GM18861 (cell line): Measurements from ENCODE around the gene SEC22C.

ENCODE experiments used
- ATAC-seq: cut with Tn5 transposase; IDR thresholded peaks from one replicate; pipeline ENCODE4 v1.9.1; 2021; ENCODE audit not compliant: unreplicated experiment

The SEC22C gene

GRCh38 chr3:42513521-42513920, 68.2 kb downstream of the SEC22C start:
- no peak for ATAC-seq

- ATAC-seq, result no peak
These were observed 68.6 kb downstream of the SEC22C start for GRCh38 chr3:42513121-42513520.

- ATAC-seq, result no peak
These were observed 70.0 kb downstream of the SEC22C start for GRCh38 chr3:42511736-42512135.

GRCh38 chr3:42511201-42511600, 70.6 kb downstream of the SEC22C start:
- no peak for ATAC-seq

GRCh38 chr3:42510325-42510724, 71.4 kb downstream of the SEC22C start:
- no peak for ATAC-seq

- no peak for ATAC-seq
These were observed 72.7 kb downstream of the SEC22C start for GRCh38 chr3:42509111-42509510.

GRCh38 chr3:42508562-42508961, 73.2 kb downstream of the SEC22C start:
- no peak for ATAC-seq

GRCh38 chr3:42507761-42508335, 73.9 kb downstream of the SEC22C start:
- ATAC-seq, result no peak

- ATAC-seq, result no peak
These were observed 74.5 kb downstream of the SEC22C start for GRCh38 chr3:42507252-42507651.

- ATAC-seq, result no peak
These were observed 75.8 kb downstream of the SEC22C start for GRCh38 chr3:42505849-42506410.

GRCh38 chr3:42505128-42505848, 76.5 kb downstream of the SEC22C start:
- ATAC-seq, result no peak

- no peak for ATAC-seq
These were observed 77.2 kb downstream of the SEC22C start for GRCh38 chr3:42504334-42505127.

GRCh38 chr3:42503957-42504333, 77.8 kb downstream of the SEC22C start:
- no peak for ATAC-seq

- no peak for ATAC-seq
These were observed 78.4 kb downstream of the SEC22C start for GRCh38 chr3:42503251-42503924.

GRCh38 chr3:42502429-42503250, 79.1 kb downstream of the SEC22C start, which contains the start of gene VIPR1:
Gene VIPR1 (plus strand): TSS chr3:42502643. CDS start chr3:42502736, 93 bp downstream.
- peak; percentile 93 for ATAC-seq

- ATAC-seq, result peak; percentile 11
These were observed 79.9 kb downstream of the SEC22C start for GRCh38 chr3:42501681-42502428.

GRCh38 chr3:42501321-42501680, 80.5 kb downstream of the SEC22C start:
- ATAC-seq, result no peak

GRCh38 chr3:42500909-42501308, 80.9 kb downstream of the SEC22C start:
- no peak for ATAC-seq

- ATAC-seq, result no peak
These were observed 81.7 kb downstream of the SEC22C start for GRCh38 chr3:42500091-42500490.

GRCh38 chr3:42499478-42499871, 82.3 kb downstream of the SEC22C start:
- ATAC-seq, result no peak
